GM21786 (cell line): ENCODE measurements around the gene CALML5.

Experiments
- ATAC-seq: cut with Tn5 transposase; IDR thresholded peaks from one replicate; pipeline ENCODE4 v1.9.1; 2021; ENCODE audit not compliant: unreplicated experiment

Gene CALML5

DNA sequence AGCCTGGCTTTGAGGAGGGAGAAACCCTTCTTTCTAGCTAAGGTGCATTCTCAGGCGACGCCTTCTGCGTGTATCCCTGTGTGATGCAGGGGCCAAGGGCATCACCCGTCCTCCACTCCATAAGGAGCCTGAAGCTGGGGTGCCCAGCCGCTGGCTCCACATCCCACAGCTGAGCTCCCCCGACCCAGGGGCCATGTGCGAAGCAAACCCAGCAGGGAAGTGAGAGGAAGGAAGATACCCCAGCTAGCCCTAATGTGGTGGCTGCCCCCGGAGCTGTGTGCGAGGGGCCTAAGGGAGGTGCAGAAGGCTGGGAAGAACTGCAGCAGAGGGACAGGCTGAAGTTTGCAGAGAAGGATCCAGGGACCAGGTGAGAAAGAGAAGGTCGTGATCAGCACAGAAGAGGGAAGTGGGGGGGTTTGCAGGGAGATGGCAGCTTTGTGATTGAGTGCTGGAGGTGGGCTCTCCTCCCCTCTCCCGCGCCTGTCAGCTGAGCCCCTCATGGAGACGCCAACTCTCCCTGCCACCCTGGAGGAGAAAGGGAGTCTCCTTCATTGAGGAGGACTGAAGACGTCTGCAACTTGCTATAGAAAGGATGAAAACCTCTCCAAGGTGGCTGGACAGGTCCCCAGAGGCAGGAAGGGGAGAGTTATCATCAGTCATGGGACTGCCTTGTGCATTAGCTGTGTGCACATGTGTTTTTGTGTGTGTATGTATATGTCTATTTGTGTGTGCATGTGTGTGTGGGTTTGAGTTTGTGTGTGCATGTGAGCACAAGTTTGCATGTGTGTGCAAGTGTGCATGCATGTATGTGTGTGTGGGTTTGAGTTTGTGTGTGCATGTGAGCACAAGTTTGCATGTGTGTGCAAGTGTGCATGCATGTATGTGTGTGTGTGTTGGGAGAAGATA lies 3.5 kb upstream of the CALML5 start:
- ATAC-seq: no peak

DNA sequence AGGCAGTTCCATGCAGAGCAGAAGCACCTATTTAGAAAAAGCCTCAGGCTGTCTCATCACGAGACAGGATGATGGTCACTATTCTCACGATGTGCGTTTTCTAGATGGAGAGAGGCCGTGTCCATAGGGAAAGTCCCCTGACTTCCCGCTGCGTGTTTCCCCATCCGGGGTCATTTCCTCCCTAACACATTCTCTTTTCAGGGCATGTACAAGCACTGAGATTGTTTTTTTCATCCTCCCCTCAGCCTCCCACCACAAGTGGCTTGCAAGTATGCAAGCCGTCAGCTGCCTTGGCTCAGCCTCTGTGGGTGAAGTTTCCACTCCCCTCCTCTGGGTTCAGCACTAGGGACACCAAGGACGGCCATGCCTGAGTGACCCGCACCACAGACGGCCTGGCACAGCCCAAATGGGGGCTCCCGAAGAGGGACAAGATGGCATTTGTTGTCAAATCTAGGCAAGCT lies 2.7 kb upstream of the CALML5 start:
- ATAC-seq: no peak

- no peak for ATAC-seq
Observed at GRCh38 chr10:5500910-5501309, 1.5 kb upstream of the CALML5 start.

- ATAC-seq: no peak
Observed at GRCh38 chr10:5500162-5500670, 846 bp upstream of the CALML5 start.

- no peak for ATAC-seq
Observed at GRCh38 chr10:5498791-5499492, 428 bp downstream of the CALML5 start.

GRCh38 chr10:5497948-5498730 lies 1.2 kb downstream of the CALML5 start:
- no peak for ATAC-seq

DNA sequence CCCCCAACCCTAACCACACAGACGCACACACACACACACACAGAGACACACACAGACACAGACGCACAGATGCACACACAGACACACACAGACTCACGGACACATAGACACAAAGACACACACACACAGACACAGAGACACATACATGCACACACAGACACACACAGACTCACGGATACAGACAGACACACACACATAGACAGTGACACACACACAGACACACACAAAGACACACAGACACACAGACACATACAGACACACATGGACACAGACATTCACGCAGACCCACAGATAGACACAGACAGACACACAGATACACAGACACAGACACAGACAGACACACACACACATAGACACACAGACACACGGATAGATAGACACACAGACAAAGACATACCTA lies 2.1 kb downstream of the CALML5 start:
- no peak for ATAC-seq

DNA sequence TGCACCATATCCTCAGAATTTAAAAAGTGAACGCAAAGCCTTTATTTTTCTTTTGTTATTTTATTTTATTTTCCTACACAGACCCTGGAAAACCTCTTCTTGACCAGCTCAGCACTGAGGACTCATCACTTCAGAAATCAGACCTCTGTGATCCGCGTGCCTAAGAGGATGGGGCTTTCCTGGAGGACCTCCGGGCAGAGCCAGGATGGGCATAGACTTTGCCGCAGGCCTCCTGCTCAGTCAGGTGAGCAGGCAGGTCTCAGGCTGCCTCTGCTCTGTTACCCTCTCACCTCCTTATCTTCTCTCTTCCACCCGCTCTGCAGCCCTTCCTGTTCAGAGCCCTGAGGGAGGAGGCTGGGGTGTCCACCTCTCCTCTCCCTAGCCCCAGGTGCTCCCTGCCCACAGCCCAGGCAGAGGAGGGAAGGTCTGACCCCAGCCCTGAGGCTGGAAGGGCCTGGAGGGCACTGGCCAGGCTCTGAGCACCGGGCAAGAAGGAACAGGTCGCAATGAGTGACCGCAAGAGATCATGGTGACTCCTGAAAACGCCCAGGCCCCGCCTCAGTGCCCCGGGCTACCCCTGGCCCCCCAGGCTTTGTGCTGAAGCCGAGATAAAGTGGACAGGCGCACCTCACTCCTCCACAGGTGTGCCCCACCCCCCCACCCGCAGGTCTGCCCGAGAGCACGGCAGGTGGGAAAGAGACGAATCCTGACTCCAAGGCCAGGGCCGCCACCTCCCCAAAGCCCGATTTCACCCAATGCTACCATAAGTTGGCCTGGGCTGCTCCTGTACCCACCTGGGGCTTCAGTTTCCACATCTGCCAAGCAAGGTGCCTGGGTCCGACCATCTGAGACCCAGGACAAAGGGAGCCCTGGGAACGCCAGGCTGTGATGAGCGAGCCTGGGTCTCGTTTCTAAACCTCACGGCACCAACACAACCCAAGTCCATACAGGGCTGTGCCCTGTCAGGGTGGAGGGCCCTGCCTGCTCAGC lies 2.8 kb downstream of the CALML5 start:
- no peak for ATAC-seq

DNA sequence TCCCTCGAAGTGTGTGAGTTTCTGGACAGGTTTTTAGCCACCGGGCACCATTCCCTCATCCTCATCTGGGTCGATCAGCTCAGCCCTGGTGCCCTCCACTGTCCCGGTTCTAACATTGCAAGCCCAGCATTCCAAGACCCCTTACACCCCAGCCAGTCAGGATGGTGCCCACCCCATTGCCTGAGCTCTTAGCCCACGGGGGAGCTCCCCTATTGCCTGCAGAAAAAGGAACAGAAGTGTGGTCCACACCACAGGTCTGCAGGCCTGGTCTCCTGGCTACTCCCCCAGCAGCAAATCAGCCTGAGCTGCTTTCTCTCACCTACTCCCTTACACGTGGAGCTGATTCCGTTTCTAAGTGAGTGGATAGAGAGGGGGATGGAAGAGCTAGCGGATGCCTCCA lies 4.8 kb downstream of the CALML5 start:
- ATAC-seq: no peak

GRCh38 chr10:5493691-5494090 lies 5.7 kb downstream of the CALML5 start:
- no peak for ATAC-seq

GRCh38 chr10:5492929-5493576 lies 6.3 kb downstream of the CALML5 start:
- ATAC-seq: no peak

GRCh38 chr10:5492322-5492855 lies 7.0 kb downstream of the CALML5 start:
- ATAC-seq: no peak

GRCh38 chr10:5491477-5491876 lies 7.9 kb downstream of the CALML5 start:
- no peak for ATAC-seq

GRCh38 chr10:5490698-5491464 lies 8.5 kb downstream of the CALML5 start:
- no peak for ATAC-seq

DNA sequence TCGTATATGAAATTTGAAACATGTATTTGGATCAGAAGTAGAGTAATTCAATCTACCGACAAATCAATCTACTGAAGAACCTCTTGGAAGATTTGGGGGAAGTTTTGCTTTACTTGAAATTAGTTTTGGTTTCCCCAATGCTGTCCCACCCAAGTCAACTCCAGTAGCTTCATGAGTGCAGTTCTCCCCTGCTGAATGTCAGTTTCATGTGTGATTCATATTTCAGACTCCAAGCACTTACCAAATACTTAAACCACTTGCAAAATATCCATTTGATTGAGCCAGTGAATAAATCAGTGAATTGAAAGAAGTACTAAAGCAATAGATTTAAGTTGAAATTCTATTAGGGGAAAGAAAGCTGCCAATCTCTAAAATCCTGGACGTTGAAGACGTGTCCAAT lies 9.3 kb downstream of the CALML5 start:
- ATAC-seq: no peak

- ATAC-seq: no peak
Observed at GRCh38 chr10:5488272-5489161, 10.9 kb downstream of the CALML5 start.

- ATAC-seq: no peak
Observed at GRCh38 chr10:5486853-5487235, 12.5 kb downstream of the CALML5 start.
